Duodenal mucosa (tissue), 2 donors: ENCODE results near the gene SMARCAL1.

ENCODE experiments used
- H3K27ac ChIP-seq: one replicate; pipeline ENCODE4 v1.7.0; 2013; ENCODE audit warnings: low read depth, low read length
- H3K27me3 ChIP-seq, 2 donors: one replicate each; pipeline ENCODE4 v1.7.0; 2013; ENCODE audit warnings: low read length in 2 of 2, control low read depth in 1 of 2; ENCODE audit not compliant: insufficient read depth in 2 of 2, control insufficient read depth in 1 of 2
- H3K36me3 ChIP-seq, 2 donors: one replicate each; pipeline ENCODE4 v1.7.0; 2013; ENCODE audit warnings: low read length in 2 of 2, control low read depth in 1 of 2; ENCODE audit not compliant: insufficient read depth in 2 of 2, control insufficient read depth in 1 of 2
- H3K4me1 ChIP-seq, 2 donors: one replicate each; pipeline ENCODE4 v1.7.0; 2013; ENCODE audit warnings: low read length in 2 of 2, control low read depth in 1 of 2; ENCODE audit not compliant: insufficient read depth in 2 of 2, control insufficient read depth in 1 of 2
- H3K4me3 ChIP-seq, 2 donors: one replicate each; pipeline ENCODE4 v1.7.0; 2013; ENCODE audit warnings: low read length in 2 of 2, low read depth in 1 of 2
- H3K9ac ChIP-seq, 2 donors: one replicate each; pipeline ENCODE4 v1.7.0; 2013; ENCODE audit warnings: low read length in 2 of 2, low read depth in 1 of 2
- H3K9me3 ChIP-seq, 2 donors: one replicate each; pipeline ENCODE4 v1.7.0; 2013; ENCODE audit warnings: low read length in 2 of 2, control low read depth in 1 of 2; ENCODE audit not compliant: control insufficient read depth in 1 of 2

Gene SMARCAL1

DNA sequence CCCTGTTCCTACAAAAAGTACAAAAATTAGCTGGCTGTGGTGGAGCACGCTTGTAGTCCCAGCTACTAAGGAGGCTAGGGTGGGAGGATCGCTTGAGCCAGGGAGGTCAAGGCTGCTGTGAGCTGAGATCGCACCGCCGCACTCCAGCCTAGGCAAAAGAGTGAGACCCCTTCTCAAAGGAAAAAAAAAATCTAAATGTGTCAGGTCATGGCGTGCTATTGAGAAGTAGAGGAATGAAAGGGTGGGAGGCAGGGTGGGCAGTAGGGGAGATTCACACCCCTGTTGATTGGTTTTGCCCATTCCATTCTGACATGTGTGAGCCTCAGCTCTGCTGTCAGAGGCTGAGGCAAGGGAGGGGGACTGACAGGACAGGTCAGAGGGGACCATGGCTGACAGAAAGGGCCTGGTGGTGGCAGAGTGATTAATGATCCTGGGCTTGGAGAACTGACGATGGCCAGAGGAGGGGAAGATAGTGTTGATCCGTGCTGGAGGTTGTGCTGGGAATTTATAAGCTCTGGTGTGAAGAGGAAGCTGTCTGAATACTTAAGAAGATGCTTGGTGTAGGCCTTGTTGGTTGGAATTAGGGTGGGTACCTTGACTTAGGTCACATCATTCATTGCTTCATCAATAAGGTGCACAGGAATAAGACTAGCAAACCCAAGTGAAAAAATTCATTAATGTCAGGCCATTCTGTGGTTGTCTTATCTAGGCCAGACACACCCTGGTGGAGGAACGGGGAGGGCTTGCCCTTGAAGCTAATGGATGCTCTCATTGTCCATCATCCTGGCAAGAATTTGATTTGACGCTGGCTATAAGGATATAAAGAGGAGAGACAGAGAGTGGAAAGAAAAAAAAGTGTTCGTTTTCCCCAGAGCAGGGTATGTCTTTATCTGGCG is 19.1 kb upstream of the SMARCAL1 start:
- Histone ChIP-seq H3K36me3 (no peaks in the 10 kb centered on the region), H3K4me1 (no peaks in the 10 kb centered on the region), H3K9ac (no peak overlapping the region), H3K9me3 (no peaks in the 10 kb centered on the region), H3K27ac (no peak overlapping the region), H3K27me3 (no peaks in the 10 kb centered on the region), H3K4me3 (no peak overlapping the region)

DNA sequence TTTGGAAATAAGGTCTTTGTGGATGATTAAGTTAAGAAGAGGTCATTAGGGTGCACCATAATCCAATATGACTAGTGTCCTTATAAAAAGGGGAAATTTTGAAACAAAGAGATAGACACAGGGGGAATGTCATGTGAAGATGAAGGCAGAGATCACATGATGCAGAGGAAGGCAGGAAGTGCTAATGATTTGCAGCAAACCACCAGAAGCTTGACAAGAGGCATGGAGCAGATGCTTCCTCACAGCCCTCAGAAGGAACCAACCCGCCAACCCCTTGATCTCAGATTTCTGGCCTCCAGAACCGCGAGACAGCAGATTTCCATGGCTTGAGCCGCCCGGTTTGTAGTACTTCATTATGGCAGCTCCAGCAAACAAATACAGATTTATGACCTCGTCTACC is 17.4 kb upstream of the SMARCAL1 start:
- Histone ChIP-seq H3K27me3 (no peaks in the 10 kb centered on the region), H3K27ac (no peak overlapping the region), H3K4me1 (no peaks in the 10 kb centered on the region)

GRCh38 chr2:216399621-216400020 is 12.7 kb upstream of the SMARCAL1 start:
- no peak overlapping the region for H3K27ac ChIP-seq
- no peak overlapping the region for H3K9ac ChIP-seq
- H3K9me3 ChIP-seq, result no peaks in the 10 kb centered on the region
- no peaks in the 10 kb centered on the region for H3K36me3 ChIP-seq
- no peaks in the 10 kb centered on the region for H3K27me3 ChIP-seq
- H3K4me3 ChIP-seq, result no peak overlapping the region
- H3K4me1 ChIP-seq, result no peaks in the 10 kb centered on the region

More for the DNA sequence above, 17.4 kb upstream of the SMARCAL1 start:
- Histone ChIP-seq H3K9ac (no peak overlapping the region), H3K4me3 (no peak overlapping the region), H3K36me3 (no peaks in the 10 kb centered on the region), H3K9me3 (no peaks in the 10 kb centered on the region)

DNA sequence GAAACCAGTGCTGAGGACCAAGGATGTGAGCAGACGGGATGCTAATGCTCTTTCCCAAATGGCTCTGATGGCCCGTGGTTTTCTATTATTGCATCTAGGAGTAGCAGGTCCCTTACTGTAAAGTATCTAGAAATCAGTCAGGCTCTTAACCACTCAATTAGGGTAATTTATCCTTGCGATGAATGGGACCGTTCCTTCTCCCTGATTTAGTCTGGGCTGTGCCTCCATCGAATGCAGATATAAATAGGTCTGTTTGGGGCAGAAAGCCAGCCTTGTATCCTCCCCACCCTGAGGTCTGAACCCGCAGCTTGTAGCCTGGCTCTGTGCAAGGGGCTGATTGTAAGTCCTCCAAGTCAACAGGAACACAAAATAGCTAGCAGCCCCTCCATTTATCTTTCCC is 9.5 kb upstream of the SMARCAL1 start:
- no peak overlapping the region for H3K4me3 ChIP-seq
- no peaks in the 10 kb centered on the region for H3K4me1 ChIP-seq
- no peak overlapping the region for H3K27ac ChIP-seq
- H3K9me3 ChIP-seq, result no peaks in the 10 kb centered on the region
- H3K36me3 ChIP-seq, result no peaks in the 10 kb centered on the region
- no peak overlapping the region for H3K9ac ChIP-seq
- no peaks in the 10 kb centered on the region for H3K27me3 ChIP-seq

DNA sequence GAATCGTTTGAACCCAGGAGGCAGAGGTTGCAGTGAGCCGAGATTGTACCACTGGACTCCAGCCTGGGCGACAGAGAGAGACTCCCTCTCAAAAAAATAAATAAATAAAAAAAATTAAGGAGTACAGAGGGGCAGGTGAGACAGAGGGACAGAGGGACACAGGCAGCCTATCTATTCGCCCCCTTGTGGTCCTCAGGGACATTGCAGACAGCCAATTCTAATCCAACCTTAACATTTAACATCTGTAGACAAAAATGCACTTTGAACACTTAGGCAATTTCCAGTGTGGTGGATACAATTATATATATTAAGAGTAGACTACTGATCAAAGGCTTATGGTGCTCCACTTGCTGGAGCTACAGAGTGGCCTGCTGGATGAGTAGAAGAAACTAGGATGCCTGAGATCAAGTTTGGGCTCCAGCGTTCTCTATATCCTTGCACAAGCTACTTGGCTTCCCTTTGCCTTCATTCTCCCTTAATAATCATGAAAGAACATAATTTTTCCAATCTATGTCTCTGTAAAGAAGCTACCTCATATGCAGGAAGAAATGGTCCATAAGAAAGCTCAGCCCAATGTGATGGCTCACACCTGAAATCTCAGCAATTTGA is 8.2 kb upstream of the SMARCAL1 start:
- Histone ChIP-seq H3K4me1 (no peaks in the 10 kb centered on the region), H3K9ac (no peak overlapping the region), H3K9me3 (no peaks in the 10 kb centered on the region), H3K27ac (no peak overlapping the region), H3K4me3 (no peak overlapping the region), H3K36me3 (no peaks in the 10 kb centered on the region), H3K27me3 (no peaks in the 10 kb centered on the region)

DNA sequence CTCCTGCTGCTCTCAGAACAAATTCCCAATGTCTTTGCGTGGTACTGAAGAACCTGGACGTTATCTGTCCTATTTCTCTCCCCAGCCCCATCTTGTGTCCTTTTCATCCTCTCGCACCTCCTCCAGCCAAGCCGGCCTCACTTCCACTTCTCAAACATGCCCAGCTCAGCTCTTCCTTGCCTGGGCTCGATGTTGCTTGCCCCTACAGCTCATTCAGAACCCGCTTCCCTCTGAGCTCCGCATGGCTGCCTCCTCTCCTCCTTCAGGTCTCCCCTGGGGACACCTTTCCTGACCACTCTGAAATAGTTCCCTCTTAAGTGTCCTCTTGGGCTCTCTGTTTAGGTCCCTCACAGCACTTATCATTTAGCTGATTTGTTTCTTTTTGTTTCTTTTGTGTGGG is 6.7 kb upstream of the SMARCAL1 start:
- no peaks in the 10 kb centered on the region for H3K4me1 ChIP-seq
- no peaks in the 10 kb centered on the region for H3K27me3 ChIP-seq
- H3K9ac ChIP-seq, result no peak overlapping the region
- H3K4me3 ChIP-seq, result no peak overlapping the region
- H3K9me3 ChIP-seq, result no peaks in the 10 kb centered on the region
- H3K27ac ChIP-seq, result no peak overlapping the region
- H3K36me3 ChIP-seq, result no peaks in the 10 kb centered on the region

GRCh38 chr2:216406826-216407225 is 5.5 kb upstream of the SMARCAL1 start:
- Histone ChIP-seq H3K4me1 (no peaks in the 10 kb centered on the region), H3K36me3 (no peaks in the 10 kb centered on the region)

GRCh38 chr2:216408426-216409290 is 3.6 kb upstream of the SMARCAL1 start:
- Histone ChIP-seq H3K4me1 (peaks cover 0 to 5% of the 10 kb centered on the region in 2 donors), H3K27me3 (no peaks in the 10 kb centered on the region), H3K9me3 (no peaks in the 10 kb centered on the region), H3K4me3 (no peak overlapping the region), H3K36me3 (no peaks in the 10 kb centered on the region), H3K9ac (no peak overlapping the region), H3K27ac (no peak overlapping the region)

More at GRCh38 chr2:216406826-216407225, 5.5 kb upstream of the SMARCAL1 start:
- Histone ChIP-seq H3K9me3 (no peaks in the 10 kb centered on the region), H3K27me3 (no peaks in the 10 kb centered on the region), H3K9ac (no peak overlapping the region), H3K27ac (no peak overlapping the region), H3K4me3 (no peak overlapping the region)

GRCh38 chr2:216410550-216410949 is 1.7 kb upstream of the SMARCAL1 start:
- no peaks in the 10 kb centered on the region for H3K9me3 ChIP-seq
- H3K36me3 ChIP-seq, result peaks cover under 1 to 6% of the 10 kb centered on the region in 2 donors
- H3K27ac ChIP-seq, result no peak overlapping the region

GRCh38 chr2:216413882-216414281 is 1.6 kb downstream of the SMARCAL1 start:
- H3K9me3 ChIP-seq, result no peaks in the 10 kb centered on the region
- H3K36me3 ChIP-seq, result peaks cover 14 to 15% of the 10 kb centered on the region in 2 donors
- H3K27me3 ChIP-seq, result no peaks in the 10 kb centered on the region
- no peak overlapping the region for H3K27ac ChIP-seq
- H3K9ac ChIP-seq, result no peak overlapping the region
- no peak overlapping the region for H3K4me3 ChIP-seq
- peaks cover 0 to 5% of the 10 kb centered on the region in 2 donors for H3K4me1 ChIP-seq

More at GRCh38 chr2:216410550-216410949, 1.7 kb upstream of the SMARCAL1 start:
- peaks cover 0 to 5% of the 10 kb centered on the region in 2 donors for H3K4me1 ChIP-seq
- no peak overlapping the region for H3K4me3 ChIP-seq
- no peak overlapping the region for H3K9ac ChIP-seq
- H3K27me3 ChIP-seq, result no peaks in the 10 kb centered on the region
